Stomach (tissue), 4 donors: ENCODE measurements around the gene PICK1.

Experiments used
- CTCF ChIP-seq, 7 experiments: fragments of 450-650 bp in 4 of 7; fragments of 200-600 bp in 3 of 7; sonication (generic) in 3 of 7; IDR thresholded peaks; one replicate each; pipeline ENCODE4 v1.5.1; 2016 to 2019; ENCODE audit warnings: antibody characterized with exemption in 7 of 7, control low read depth in 2 of 7, mild to moderate bottlenecking in 1 of 7
- EP300 ChIP-seq: sonication (generic); formaldehyde crosslinking; IDR thresholded peaks from one replicate; pipeline ENCODE4 v1.6.1; 2017; ENCODE audit warnings: antibody characterized with exemption
- POLR2A ChIP-seq, 4 donors: fragments of 450-650 bp; IDR thresholded peaks; one replicate each; pipeline ENCODE4 v1.6.1; 2016; ENCODE audit warnings: antibody characterized with exemption in 4 of 4, control low read depth in 2 of 4, mild to moderate bottlenecking in 1 of 4, moderate library complexity in 1 of 4

GRCh38 chr22:38081636-38081940 lies 24.4 kb downstream of the PICK1 start:
- no peak for TF ChIP-seq CTCF (IDR thresholded peaks at IDR 0.05)
- TF ChIP-seq POLR2A (IDR thresholded peaks at IDR 0.05) = no peak
- TF ChIP-seq EP300 = no peak
